Amygdala (tissue), 56 donors: ENCODE data around the gene NOSIP.
"Not testable (repeated sequence)": the region's sequence is repeated elsewhere in the genome, so short reads cannot be mapped to it uniquely, and the experiment has no call there.

Source experiments
- DNase-seq, 56 donors: peaks; one replicate each; lab custom pipeline; 2025; lab: John Stamatoyannopoulos, UW

NOSIP gene

GRCh38 chr19:49580264-49581006, at the start of gene NOSIP:
TSS of gene NOSIP (minus strand) at chr19:49580556. CDS start at chr19:49560691, 19,865 bp downstream.
- peak; percentile 29 to 96 (median 87) for DNase-seq

DNA sequence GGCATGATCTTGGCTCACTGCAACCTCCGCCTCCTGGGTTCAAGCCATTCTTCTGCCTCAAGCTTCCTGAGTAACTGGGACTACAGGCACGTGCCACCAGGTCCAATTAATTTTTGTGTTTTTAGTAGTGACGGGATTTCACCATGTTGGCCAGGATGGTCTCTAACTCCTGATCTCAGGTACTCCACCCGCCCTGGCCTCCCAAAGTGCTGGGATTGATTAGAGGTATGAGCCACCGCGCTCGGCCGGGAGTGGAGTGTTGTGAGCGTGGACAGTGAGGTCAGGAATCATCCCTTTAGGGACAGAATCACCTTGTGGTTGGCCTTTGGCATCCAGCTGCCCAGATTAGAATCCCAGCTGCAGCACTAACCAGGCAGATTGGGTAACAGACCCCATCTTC, 49.3 kb upstream of the NOSIP start:
- no peak for DNase-seq

- no peak for DNase-seq
Measured at GRCh38 chr19:49626226-49626625, 45.9 kb upstream of the NOSIP start.

GRCh38 chr19:49624967-49625910, 44.9 kb upstream of the NOSIP start:
- DNase-seq, result no peak

GRCh38 chr19:49617860-49618259, 37.5 kb upstream of the NOSIP start:
- DNase-seq, result not testable (repeated sequence)

DNA sequence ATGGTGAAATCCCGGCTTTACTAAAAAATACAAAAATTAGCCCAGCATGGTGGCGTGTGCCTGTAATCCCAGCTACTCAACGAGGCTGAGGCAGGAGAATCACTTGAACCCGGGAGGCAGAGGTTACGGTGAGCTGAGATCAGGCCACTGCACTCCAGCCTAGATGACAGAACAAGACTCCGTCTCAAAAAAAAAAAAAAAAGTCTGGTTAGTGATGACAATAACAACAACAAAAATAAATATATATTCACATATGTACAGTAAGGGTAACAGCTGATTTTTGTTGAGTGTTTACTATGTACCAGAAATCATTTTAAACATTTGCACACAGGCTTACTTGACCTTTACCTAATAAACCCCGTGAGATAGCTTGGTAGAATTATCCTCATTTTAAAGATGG, 36.6 kb upstream of the NOSIP start:
- no peak for DNase-seq

GRCh38 chr19:49616532-49616931, 36.2 kb upstream of the NOSIP start:
- DNase-seq, result no peak

DNA sequence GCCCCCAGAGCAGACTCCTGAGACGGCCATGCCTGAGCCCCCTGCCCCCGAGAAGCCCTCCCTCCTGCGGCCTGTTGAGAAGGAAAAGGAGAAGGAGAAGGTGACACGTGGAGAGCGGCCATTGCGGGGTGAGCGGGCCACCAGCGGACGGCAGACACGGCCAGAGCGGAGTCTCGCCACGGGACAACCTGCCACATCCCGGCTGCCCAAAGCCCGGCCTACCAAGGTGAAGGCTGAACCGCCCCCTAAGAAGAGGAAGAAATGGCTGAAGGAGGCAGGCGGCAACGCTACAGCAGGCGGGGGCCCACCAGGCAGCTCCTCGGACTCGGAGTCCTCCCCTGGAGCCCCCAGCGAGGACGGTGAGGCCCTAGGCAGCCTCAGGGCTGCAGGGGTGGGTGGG, 35.5 kb upstream of the NOSIP start:
- DNase-seq, result no peak

DNA sequence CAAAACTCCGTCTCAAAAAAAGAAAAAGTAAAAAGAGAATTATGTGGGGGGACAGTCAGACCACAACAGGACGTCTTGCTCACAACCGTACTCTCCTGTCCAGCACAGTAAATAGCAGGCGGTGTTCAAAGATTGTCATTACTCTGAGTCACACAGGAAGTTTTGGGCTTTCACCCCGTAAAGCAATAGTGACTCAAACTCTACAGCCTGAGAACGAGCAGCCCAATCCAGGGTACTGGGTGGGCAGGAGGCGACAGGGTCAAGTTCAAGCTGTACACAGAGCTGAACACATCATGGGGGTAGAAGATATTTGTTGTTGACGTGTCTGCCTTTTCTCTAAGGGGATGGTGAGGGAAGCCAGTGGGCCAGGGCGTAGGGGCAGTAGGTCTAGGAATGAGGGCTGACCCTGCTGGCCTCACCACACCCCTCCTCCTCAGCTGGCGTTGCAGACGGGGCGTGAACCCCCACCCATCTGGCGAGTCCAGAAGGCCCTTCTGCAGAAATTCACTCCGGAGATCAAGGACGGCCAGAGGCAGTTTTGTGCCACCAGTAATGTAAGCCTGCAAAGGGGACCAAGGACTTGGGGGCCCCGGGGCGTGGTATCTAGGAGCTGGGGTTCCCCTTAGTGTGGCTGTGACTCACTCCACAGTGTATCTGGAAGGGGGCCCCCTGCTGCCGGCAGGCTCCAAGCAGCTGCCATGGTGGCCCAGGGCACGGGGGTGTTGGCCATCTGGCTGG, 33.9 kb upstream of the NOSIP start:
- DNase-seq, result no peak

GRCh38 chr19:49613374-49613773, 33.0 kb upstream of the NOSIP start:
- DNase-seq, result no peak

DNA sequence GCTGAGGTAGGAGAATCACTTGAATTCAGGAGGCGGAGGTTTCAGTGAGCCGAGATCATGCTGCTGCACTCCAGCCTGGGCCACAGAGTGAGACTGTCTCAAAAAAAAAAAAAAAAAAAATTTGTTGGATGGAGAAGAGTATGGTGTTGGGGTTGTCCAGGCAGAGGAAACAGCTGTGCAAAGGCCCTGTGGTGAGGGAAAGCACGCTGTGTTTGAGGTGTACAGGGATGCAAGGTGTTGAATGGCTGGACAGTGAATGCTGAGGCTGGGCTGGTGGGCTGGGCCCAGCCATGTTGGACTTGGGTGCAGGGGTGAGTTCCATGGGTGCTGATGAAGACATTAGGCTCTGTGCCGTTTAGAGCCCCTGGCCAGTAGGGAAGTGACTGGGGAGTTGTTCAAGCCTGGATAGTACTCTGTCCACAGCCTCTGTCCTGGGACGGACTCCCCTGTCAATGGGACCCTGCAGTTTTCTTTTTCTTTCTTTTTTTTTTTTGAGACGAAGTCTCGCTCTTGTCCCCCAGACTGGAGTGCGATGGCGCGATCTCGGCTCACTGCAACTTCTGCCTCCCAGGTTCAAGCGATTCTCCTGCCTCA, 29.2 kb upstream of the NOSIP start:
- no peak for DNase-seq

DNA sequence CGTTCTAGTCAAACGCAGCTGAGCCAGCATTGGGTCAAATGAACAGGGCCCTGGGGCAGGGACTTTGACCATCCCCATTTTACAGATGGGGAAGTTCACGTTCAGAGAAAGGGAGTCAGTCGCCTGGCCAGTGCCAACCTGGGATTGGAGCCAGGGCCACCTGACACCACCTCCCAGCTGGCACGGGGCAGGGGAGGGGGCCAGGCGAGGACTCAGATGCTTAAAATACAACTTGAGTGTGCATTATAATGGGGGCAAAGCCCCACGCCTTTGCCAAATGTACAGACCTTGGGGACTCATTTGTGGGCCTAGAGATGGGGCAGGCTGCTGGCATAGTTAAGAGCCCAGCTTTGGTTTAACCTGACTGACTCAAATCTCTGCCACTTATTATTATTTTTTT, 25.2 kb upstream of the NOSIP start:
- DNase-seq, result no peak

DNA sequence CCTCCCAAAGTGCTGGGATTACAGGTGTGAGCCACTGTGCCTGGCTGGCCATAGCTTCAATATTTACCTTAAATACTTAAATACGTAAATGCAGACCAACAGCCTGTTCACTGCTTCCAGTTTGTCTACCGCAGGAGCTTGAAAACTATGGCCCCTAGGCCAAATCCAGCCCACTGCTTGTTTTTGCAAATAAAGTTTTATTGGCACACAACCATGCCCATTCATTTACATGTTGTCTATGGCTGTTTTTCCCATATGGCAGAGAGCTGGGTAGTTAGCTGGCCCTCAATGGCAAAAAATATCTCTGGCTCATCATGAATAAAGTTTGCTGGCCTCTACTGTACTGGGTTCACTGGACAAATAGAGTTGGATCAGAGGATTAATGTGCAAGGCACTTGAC, 22.4 kb upstream of the NOSIP start:
- no peak for DNase-seq

DNA sequence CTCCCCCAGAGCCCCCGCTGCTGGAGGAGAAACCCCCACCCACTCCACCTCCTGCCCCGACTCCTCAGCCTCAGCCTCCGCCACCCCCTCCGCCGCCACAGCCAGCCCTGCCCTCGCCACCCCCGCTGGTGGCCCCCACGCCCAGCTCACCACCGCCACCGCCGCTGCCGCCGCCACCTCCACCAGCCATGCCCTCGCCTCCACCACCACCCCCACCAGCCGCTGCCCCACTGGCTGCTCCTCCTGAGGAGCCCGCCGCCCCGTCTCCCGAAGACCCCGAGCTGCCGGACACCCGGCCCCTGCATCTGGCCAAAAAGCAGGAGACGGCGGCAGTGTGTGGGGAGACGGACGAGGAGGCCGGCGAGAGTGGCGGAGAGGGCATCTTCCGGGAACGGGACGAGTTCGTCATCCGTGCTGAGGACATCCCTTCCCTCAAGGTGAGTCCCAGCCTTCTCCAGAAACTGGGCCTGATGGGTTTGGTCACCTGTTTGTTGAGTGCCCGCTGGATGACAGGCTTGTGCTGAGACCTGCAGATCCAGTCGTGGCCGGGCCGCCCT, 21.2 kb upstream of the NOSIP start:
- no peak for DNase-seq

DNA sequence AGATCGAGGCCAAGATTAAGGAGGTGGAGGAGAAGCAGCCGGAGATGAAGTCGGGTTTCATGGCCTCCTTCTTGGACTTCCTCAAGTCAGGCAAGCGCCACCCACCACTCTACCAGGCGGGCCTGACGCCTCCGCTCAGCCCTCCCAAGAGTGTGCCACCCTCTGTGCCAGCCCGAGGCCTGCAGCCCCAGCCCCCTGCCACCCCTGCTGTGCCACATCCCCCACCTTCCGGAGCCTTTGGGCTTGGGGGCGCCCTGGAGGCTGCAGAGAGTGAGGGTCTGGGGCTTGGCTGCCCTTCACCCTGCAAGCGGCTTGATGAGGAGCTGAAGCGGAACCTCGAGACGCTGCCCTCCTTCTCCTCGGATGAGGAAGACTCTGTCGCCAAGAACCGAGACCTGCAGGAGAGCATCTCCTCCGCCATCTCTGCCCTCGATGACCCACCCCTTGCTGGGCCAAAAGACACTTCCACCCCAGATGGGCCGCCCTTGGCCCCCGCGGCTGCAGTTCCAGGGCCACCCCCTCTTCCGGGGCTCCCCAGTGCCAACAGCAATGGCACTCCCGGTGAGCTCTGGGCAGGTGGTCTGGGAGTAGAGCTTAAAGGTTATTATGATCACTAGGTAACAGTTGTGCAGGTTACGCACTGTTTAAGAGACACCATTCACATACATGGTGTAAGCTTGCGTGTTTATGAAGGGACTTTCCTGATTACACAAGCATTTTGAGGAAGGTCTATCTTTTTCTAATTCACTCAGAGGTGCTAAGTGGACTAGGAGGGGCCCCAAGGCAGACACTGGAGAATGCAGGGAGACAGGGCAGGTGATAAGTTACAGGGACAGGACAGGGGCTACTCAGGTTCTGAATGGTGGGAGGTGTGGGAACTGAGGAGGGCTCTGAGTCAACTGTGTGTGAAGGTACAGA, 19.3 kb upstream of the NOSIP start:
- no peak for DNase-seq

DNA sequence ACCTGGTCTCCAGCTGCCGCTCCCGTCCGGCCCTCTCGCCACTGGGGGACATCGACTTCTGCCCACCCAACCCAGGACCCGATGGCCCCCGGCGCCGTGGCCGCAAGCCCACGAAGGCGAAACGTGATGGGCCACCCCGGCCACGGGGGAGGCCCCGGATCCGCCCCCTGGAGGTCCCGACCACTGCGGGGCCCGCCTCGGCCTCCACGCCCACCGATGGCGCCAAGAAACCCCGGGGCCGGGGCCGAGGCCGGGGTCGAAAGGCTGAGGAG, 17.3 kb upstream of the NOSIP start:
- no peak for DNase-seq

GRCh38 chr19:49596954-49597702, 16.8 kb upstream of the NOSIP start:
- no peak for DNase-seq

DNA sequence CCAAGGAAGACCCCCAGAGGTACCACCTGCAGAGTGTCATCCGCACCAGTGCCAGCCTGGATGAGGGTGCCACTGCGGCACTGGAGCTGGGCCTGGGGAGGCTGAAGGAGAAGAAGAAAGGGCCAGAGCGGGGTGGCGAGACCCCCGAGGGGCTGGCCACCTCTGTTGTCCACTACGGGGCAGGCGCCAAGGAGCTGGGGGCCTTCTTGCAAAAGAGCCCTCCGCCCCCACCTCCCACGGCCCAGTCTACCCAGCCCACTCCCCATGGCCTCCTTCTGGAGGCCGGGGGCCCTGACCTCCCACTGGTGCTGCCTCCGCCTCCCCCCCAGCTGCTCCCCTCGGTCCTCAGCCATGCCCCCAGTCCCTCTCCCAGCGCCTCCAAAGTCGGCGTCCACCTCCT, 16.1 kb upstream of the NOSIP start:
- DNase-seq, result no peak
